Measurements from ENCODE around the gene FCHSD2. TPM values are rescaled to one million over a fixed set of nuclear protein-coding genes. Genes with fewer than 3 reads are reported as not detected.

The FCHSD2 gene
- total and polyA plus RNA-seq, 2 donors from 2014 or later: 8.0 to 58.7 TPM

GRCh38 chr11:73152086-73152853 lies 10.2 kb upstream of the FCHSD2 start:
- H3K36me3 ChIP-seq (ENCODE audit: control insufficient read depth in 2 of 3, insufficient read depth in 3 of 3, low read length in 3 of 3): no peaks in the 10 kb centered on the region
- TF ChIP-seq CTCF (IDR thresholded peaks at IDR 0.05; ENCODE audit: borderline replicate concordance, extremely low read depth, insufficient read depth): no peak
- no peak for DNase-seq
- no peak overlapping the region for H3K4me3 ChIP-seq (ENCODE audit: low read length in 3 of 3)
- H3K9me3 ChIP-seq (ENCODE audit: control insufficient read depth in 2 of 3, insufficient read depth in 1 of 3, low read length in 3 of 3): no peaks in the 10 kb centered on the region
- intact Hi-C loops (cut with DNase I): no loop called here
- no peak overlapping the region for H3K27ac ChIP-seq (ENCODE audit: low read depth in 2 of 2, low read length in 2 of 2)
- no peaks in the 10 kb centered on the region for H3K27me3 ChIP-seq (ENCODE audit: control insufficient read depth, insufficient read depth, low read length)
- H3K4me1 ChIP-seq (ENCODE audit: control insufficient read depth in 2 of 3, insufficient read depth in 2 of 3, low read depth in 1 of 3, low read length in 3 of 3): peaks cover 0 to 10% (median 6%) of the 10 kb centered on the region in 3 donors
- H3K9ac ChIP-seq (ENCODE audit: low read length in 3 of 3): no peak overlapping the region
- FAIRE-seq: no peak

GRCh38 chr11:73151416-73151815 lies 9.3 kb upstream of the FCHSD2 start:
- Histone ChIP-seq H3K9me3 (ENCODE audit: control insufficient read depth in 2 of 3, insufficient read depth in 1 of 3, low read length in 3 of 3) (no peaks in the 10 kb centered on the region), H3K4me1 (ENCODE audit: control insufficient read depth in 2 of 3, insufficient read depth in 2 of 3, low read depth in 1 of 3, low read length in 3 of 3) (peaks cover 0 to 4% (median 0%) of the 10 kb centered on the region in 3 donors), H3K27ac (ENCODE audit: low read depth in 2 of 2, low read length in 2 of 2) (no peak overlapping the region), H3K36me3 (ENCODE audit: control insufficient read depth in 2 of 3, insufficient read depth in 3 of 3, low read length in 3 of 3) (no peaks in the 10 kb centered on the region), H3K9ac (ENCODE audit: low read length in 3 of 3) (no peak overlapping the region), H3K27me3 (ENCODE audit: control insufficient read depth, insufficient read depth, low read length) (no peaks in the 10 kb centered on the region), H3K4me3 (ENCODE audit: low read length in 3 of 3) (no peak overlapping the region)
- intact Hi-C loops (cut with DNase I): no loop called here
- no peak for DNase-seq
- no peak for TF ChIP-seq CTCF (IDR thresholded peaks at IDR 0.05; ENCODE audit: borderline replicate concordance, extremely low read depth, insufficient read depth)
- no peak for FAIRE-seq

- no peak for TF ChIP-seq CTCF (IDR thresholded peaks at IDR 0.05; ENCODE audit: borderline replicate concordance, extremely low read depth, insufficient read depth)
- FAIRE-seq (no peak), DNase-seq (no peak)
- no peaks in the 10 kb centered on the region for H3K36me3 ChIP-seq (ENCODE audit: control insufficient read depth in 2 of 3, insufficient read depth in 3 of 3, low read length in 3 of 3)
- no peaks in the 10 kb centered on the region for H3K9me3 ChIP-seq (ENCODE audit: control insufficient read depth in 2 of 3, insufficient read depth in 1 of 3, low read length in 3 of 3)
- H3K9ac ChIP-seq (ENCODE audit: low read length in 3 of 3): no peak overlapping the region
- no peaks in the 10 kb centered on the region for H3K27me3 ChIP-seq (ENCODE audit: control insufficient read depth, insufficient read depth, low read length)
- intact Hi-C loops (cut with DNase I): no loop called here
- H3K27ac ChIP-seq (ENCODE audit: low read depth in 2 of 2, low read length in 2 of 2): no peak overlapping the region
- H3K4me3 ChIP-seq (ENCODE audit: low read length in 3 of 3): no peak overlapping the region
- peaks cover 0 to 4% (median 0%) of the 10 kb centered on the region in 3 donors for H3K4me1 ChIP-seq (ENCODE audit: control insufficient read depth in 2 of 3, insufficient read depth in 2 of 3, low read depth in 1 of 3, low read length in 3 of 3)
These were observed 7.0 kb upstream of the FCHSD2 start for GRCh38 chr11:73149105-73149504.

All from kidney (tissue), 14 donors.